Left cardiac atrium (tissue), 2 donors: ENCODE data around the gene OCEL1. TPM values are rescaled to one million over a fixed set of nuclear protein-coding genes. Genes with fewer than 3 reads are reported as not detected.

Source experiments
- total RNA-seq, 2 donors: library from RNA; stranded (reverse); fragmentation: NEBNext Ultra II Directional; extraction: Animal tissue kit (Norgen Biotek cat#: 25700); gene quantifications; one replicate each; pipeline ENCODE4 v1.2.1, GENCODE V29; 2021
- donor health status: DM: no; HTN: yes; CAD: no; lungs with severe emphysema.
- donor health status: DM: yes; HTN: yes; CAD: no.

The OCEL1 gene
- total RNA-seq, 2 donors from 2014 or later = 18.7 to 25.3 TPM

Other genes starting within 250 kb of the OCEL1 start
- gene CPAMD8, start 199.4 kb upstream of the OCEL1 start, total RNA-seq = 10 to 100 TPM in 1 of 2 donors, 1 to 10 TPM in 1; 8.9 to 11.3 TPM
- gene HAUS8, start 150.8 kb upstream of the OCEL1 start, total RNA-seq = 1 to 10 TPM; 3.9 to 5.0 TPM
- gene MYO9B, start 150.4 kb upstream of the OCEL1 start, total RNA-seq = 10 to 100 TPM; 32.5 to 44.6 TPM
- gene USE1, start 10.9 kb upstream of the OCEL1 start, total RNA-seq = 10 to 100 TPM; 22.5 to 23.4 TPM
- gene NR2F6, start 19.7 kb downstream of the OCEL1 start, total RNA-seq = 10 to 100 TPM; 40.5 to 49.9 TPM
- gene USHBP1, start 38.5 kb downstream of the OCEL1 start, total RNA-seq = 1 to 10 TPM; 6.5 to 6.7 TPM
- 10 to 100 TPM; 67.2 to 68.3 TPM for gene BABAM1, start 41.2 kb downstream of the OCEL1 start, total RNA-seq
- under 1 TPM; 0.37 to 0.47 TPM for gene ANKLE1, start 55.7 kb downstream of the OCEL1 start, total RNA-seq
- 10 to 100 TPM; 11.2 to 11.6 TPM for gene ABHD8, start 77.2 kb downstream of the OCEL1 start, total RNA-seq
- 100 to 1,000 TPM; 147 to 152 TPM for gene MRPL34, start 79.6 kb downstream of the OCEL1 start, total RNA-seq
- gene DDA1, start 83.3 kb downstream of the OCEL1 start, total RNA-seq = 10 to 100 TPM; 27.5 to 33.3 TPM
- 1 to 10 TPM; 9.5 to 10.0 TPM for gene ANO8, start 108.6 kb downstream of the OCEL1 start, total RNA-seq
- gene GTPBP3, start 111.3 kb downstream of the OCEL1 start, total RNA-seq = 10 to 100 TPM in 1 of 2 donors, 1 to 10 TPM in 1; 9.7 to 12.8 TPM
- gene PLVAP, start 151.1 kb downstream of the OCEL1 start, total RNA-seq = 100 to 1,000 TPM; 102 to 137 TPM
- gene CCDC194, start 168.0 kb downstream of the OCEL1 start, total RNA-seq = not detected
- 10 to 100 TPM; 56.9 to 72.6 TPM for gene BST2, start 179.4 kb downstream of the OCEL1 start, total RNA-seq
- 10 to 100 TPM; 22.6 to 24.8 TPM for gene MVB12A, start 193.8 kb downstream of the OCEL1 start, total RNA-seq
- under 1 TPM; 0.18 to 0.21 TPM for gene TMEM221, start 222.4 kb downstream of the OCEL1 start, total RNA-seq
- under 1 TPM in 1 of 2 donors, not detected in 1; 0.56 TPM for gene NXNL1, start 234.7 kb downstream of the OCEL1 start, total RNA-seq
- 10 to 100 TPM; 33.4 to 55.1 TPM for gene SLC27A1, start 244.3 kb downstream of the OCEL1 start, total RNA-seq